ENCODE measurements around the gene FAF1.

FAF1 gene

DNA sequence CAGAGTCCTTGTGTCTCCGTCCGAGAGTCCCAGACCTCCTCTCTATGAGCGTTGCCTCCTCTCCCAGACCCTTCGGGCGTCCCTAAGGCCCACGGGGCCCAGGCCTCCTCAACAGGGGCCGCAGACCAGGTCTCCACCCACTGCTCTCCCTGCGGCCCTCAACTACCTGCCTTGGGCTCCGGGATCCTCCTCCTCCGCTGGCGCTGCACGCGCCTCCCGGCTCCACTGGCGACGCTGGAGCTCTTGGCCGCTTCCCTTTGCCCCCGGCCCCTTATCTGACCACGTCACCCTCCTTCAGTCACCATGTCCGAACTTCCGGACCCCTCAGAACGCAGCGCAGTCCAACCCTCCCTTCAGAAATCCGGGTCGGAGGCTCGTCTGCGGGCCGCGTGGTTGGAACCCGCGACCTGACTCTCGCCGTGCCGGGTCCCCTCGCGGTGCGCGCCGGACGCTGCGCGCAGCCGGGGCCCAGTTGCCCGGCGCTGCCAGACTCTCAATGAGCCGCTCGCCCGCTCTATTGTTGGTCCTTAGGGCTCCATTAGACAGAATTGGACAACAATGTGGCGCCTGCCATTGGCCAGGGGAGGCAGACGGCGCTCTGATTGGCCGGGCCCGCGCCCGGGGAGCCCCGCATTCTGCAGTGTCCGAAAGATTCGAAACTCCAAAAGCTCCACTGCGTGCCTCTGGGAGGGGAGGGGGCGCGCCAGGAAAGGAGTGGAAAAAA, 537.0 kb downstream of the FAF1 start, which contains the start of gene DMRTA2:
Gene DMRTA2, minus strand, starts transcription at position 498 of the 724 bp plus-strand sequence. CDS start 1,907 bp downstream, outside the sequence.
- no peak for DNase-seq

DNA sequence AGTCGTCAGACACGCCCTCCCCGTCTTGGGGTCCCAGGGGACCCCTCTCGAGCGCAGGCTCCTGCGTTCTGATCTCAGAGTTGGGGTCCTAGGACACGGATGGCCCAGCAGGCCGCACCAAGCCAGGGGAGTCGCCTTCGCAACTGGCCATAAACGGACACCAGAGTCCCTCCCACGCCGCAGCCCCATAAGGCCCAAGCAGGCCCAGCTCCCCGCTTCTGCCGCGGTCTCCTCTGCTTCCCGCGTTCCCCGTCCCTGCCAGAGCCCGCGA, 537.5 kb downstream of the FAF1 start:
- DNase-seq: no peak

DNA sequence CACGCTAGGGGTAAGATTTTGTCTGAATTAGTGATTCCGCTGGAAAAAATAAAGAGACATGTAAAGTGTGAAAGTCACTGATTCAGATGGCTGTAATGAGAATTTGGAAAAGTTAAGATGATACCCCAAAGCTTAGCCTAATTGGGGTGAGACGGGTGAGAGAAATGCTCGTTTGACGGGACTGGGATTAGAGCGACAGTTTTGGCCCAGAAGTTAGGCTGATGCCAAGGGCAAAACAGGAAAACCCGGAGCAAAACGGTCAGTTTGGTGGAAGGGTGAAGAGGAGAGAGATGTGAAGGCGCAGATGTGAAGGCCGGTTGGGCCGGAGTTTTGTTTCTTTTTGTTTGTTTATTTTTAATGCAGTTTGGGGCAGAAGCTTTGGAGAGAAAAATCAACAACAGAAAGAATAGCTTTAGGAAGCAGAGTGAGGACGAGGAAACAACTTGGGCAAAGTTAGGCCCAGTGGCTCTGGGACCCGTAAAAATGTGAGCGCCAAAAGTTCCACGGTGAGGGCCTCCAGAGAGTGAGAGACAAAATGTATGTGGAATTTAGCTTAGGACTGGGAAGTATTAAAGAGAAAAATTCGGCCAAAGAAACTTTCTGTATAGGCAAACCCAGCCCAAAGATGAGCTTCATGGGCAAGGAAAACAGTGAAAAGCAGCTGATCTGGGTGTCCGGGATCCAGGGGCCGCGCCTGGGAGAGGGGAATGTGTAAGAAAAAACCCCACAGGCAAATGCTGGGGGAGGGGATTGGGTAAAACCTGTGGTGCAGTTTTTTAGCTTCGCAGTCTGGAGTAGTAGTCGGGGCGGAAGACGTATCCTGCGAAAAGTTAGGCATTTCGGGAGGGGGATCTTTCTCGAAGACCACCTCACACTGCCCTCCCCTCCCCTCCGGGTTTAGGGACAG, 538.0 kb downstream of the FAF1 start:
- DNase-seq: no peak

DNA sequence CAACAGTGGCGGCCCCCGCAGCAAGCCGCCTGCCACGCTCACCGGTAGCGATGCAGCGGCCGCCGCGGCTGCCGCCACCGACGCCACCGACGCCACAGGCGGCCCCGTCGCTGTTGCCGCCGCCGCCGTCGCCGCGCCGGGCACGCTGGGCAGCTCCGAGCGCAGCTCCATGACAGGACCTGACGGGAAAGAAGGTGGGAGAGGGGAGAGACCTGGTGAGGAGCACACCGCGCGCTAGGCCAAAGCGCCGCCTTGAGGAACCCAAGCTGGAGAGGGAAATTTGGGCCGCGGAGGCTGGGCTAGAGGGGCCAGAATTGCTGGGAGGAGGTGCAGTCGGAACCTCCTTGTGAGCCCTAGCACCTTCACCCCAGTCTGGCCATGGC, 538.7 kb downstream of the FAF1 start:
- no peak for DNase-seq

DNA sequence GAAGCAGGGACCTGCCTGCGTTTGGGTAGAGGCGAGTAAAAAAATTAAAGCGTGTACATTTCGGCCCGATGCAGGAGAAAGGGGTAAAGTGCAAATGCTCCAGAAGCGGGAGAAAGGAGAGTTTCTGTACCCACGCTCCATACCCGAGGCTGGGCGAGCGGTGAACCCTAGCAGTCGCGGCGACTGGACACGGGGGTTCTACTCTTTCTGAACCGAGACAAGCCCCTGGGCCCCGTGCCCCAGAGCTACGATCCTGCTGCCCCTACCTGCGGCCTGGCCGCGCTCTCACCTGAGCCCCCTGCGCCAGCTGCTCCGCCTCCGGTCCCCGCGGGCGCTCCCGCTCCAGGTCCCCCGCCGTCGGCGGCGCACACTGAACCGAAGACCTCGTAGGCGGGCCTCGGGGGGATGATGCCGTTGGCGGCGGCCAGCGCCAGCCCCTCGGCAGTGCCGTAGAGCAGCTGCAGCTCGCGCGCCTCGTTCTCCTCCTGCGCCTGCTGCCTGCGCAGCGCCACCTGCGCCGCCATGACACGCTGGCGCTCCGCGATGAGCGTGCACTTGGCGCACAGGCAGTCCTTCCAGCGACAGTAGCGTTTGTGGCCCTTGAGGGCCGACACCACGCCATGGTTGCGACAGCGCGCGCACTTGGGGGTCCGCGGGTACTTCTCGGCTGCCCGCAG, 539.2 kb downstream of the FAF1 start:
- DNase-seq: no peak

DNA sequence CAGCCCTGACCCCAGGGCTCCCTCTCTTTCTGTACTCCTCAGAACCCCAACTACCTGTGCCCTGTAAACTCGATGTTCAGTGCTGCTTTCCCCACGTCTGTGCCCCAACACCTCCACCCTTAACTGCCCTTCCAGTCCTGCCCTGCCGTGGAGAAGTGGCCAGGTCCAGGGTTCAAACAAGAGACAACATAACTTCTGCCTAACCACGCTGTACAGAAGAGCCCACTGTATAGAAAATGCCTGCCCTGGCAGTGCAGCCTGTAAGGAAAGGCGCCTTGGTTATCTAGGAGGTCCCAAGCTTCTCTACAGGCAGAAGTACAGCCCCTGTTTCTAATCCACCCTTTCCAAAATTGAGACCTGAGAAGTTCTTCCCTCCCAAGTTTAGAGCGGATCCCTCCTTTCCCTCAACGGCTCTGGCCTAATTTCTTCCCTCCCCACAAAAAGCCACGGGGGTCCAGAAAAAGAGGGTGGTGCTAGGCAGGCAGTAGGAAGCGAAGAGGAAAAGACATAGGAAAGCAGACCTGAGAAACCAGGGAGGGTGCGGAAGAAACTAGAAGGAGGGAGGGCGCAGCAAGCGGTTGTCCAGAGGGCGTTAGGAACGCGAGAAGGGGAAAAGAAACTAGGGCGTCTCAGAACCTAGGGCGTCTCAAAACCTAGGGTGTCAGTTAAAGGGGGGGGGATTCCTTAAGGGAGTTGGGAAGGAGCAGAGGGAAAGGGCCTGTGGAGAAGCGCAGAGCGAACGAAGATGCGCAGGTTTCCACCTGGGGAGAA, 540.0 kb downstream of the FAF1 start:
- no peak for DNase-seq

DNA sequence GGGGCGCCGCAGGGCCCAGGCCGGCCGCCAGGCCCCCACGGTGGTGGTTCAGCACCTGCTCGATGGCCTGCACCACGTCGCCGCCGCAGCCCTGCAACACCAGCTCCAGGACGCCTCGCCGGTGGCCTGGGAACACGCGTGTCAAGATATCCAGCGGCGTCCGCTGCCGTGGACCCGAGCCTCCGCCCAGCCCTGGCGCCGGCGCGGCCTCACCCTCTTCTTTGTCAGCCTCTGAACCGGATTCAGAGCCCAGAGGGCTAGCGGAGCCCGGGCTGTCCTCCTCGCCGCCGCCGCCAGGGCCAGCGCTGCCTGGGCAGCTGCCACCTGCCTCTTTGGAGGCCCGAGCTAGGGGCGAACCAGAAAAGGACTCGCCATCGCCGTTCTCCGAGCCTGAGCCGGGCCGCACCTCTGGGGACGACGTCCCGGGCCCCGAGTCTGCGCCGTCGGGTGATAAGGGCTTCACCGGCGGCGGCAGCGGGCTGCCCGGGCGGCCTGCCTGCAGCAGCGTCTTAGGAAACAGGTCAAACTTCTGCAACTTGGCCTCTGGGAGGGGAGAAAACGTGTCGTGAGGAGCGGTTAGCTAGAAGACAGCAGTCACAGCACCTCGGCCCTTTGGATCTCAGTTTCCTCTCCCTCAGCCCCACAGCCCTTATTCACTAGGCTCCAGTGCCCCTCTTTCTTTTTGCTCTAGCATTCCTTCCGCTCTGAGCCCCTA, 540.7 kb downstream of the FAF1 start:
- no peak for DNase-seq

DNA sequence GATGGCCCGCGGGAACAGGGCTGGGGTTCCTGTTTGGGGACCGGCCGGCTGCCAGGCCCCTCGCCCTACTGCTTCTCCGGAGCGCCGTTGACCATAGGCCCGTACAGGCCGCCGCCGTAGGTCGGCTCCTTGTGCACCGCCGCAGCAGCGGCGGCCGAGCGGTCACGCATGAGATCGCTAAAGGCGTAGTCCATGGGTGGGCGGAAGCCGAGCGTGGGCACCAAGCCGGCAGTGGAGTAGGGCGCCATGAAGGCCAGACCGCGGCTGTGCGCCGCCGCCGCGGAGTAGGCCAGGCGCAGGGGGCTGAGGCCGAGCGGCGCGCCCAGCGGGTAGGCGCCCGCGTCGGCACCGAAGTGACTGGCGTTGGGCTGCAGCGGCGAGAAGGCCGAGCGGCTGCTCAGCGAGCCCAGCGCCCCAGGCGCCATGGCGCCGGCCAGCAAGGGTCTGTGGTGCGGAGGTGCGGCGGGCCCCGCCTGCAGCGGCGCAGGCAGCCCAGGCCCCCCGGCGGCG, 541.4 kb downstream of the FAF1 start:
- DNase-seq: no peak

DNA sequence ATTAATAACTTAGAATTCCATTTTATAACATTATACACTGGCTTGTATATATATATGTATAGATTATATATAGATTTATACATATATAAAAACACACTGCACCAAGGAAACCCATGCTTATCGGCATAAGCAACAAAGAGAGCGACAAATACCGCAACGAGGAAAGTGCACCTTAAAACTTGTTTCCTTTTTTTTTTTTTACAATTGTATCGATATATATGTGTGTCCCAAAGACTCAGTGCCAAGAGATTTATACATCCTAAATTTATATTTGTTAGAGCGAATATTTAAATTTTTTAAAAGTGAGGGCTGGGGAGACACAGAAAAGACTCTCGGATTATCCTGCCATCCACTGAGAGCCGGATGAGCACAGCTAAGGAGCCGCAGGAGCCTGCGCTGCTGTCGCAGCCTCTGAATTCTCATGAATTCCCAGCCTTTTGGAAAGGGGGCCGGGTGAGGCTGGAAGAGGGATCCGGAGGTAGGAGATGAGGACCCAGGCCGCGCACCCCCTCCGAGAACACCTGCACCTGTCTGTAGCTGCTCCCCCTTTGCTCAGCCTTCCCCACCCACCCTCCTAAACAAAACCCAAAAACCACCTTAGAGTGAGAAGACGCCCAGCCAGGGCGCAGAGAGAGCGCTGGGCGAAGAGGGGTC, 542.0 kb downstream of the FAF1 start:
- no peak for DNase-seq

DNA sequence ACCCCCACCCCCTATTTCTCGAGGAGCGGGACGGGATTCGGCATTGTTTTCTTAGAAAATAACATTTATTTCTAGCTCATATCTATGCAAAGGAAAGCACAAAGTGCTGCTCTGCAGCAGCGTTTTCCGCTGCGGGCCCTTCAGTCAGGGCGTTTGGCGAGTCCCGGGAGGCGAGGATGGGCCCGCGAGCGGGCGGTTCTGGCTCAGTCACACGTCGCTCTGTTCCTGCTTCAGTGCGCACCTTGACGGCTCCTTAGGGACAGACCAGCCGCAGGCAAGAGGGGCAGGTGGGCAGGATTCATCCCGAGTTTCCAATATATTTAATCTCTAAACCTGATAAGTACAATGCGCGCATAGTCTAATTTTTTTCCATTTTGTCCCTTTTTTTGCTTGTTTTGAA, 542.6 kb downstream of the FAF1 start:
- no peak for DNase-seq

DNA sequence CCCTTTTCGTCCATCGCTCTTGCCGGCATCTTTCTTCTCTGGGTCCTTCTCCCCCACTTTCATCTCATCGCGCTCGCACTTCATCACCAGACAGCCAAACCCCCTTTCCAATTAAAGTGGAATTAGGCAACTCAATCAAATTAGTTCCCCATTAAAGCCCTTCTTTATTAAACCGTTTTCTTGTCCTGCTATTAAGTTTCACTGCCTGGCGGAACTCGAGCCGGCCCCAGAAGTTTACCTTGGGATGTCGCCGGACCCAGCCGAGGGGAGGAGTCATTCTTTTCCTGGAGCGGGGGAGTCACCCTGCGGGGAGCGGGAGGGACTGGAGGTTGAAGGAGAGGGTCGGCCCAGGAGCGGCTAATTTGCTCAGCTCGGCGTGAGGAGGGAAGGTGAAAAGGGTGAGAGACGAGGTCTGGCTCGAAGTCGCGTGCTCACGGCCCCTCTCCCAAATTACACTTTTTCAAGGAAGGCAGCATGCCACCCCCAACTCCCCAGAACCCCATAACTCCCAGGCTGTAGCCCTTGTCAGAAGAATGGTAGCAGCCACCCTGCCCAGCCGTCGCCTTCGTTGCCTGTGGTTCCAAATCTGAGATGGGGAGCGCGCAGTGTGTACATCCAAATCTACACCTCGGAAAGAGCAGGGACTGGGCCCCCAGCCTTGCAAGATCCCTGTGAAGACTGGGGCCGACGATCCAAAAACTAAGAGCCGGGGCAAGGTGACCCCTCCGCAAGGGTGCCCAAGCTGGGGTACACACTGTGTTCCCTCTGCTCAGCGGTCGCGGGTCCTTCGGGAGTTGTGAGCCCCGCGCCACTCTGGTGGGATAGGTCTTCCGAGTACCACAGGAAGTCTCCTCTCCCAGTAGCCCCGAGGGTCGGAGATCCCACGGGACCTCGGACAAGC, 543.3 kb downstream of the FAF1 start:
- DNase-seq: no peak

DNA sequence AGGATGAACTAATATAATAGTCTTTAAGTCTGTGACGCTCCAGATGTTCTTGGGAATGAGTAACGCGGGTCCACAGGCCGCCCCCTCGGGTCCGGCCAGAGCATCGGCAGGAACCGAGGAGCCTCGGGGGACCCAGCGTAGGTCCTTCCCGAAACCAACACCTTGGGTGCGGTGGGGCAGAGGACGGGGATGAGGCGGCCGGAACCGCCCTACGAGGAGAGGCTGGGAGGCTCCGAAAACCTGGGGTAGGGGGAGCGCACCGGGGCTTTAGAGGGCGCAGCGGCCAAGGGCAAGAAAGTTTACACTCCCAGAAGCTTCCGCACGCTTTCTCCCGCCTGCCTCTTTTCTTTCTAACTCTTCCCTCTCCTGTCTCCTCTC, 543.9 kb downstream of the FAF1 start:
- DNase-seq: no peak

DNA sequence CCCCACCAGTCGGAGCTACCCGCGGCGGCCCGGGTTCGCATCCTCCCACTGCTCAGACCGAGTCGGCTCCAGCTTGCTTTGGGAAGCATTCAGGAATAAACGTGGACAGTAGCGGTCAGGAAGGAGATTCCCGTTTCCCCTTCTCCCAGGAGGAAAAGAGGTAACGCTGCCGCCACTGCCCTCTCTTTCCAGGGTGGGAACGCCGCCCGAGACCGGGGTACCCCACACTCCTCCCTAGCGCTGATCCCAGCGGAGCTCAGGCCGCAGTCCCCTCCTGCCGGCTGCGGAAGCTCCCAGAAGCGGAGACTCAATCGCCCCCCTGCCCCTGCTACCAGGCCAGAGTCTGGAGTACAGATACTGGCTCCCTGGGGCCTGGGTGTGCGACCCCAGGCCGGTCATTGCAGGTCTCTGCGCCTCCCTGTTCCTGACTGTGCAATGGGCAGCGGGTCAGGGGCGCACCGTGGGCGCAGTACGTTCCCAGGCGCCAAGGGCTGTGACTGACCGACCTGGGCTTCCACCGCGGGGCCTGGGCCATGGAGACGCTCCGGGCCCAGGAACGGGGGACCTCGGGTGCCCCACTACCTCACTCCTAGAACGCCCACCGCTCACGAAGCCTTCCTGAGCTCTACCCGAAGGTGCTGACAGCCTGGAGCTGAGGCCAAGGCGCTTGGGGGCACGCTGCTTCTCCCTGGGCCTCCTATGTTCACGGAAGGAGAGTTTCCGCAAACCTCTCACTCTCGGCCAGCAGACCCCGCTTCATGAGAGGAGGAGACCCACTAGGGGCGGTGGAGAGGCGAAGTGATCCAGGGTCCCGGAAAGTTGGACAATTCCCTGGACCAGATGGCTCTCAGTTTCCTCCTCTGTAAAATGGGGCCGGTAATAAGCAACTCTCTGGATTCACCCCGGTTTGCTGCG, 544.6 kb downstream of the FAF1 start:
- no peak for DNase-seq

DNA sequence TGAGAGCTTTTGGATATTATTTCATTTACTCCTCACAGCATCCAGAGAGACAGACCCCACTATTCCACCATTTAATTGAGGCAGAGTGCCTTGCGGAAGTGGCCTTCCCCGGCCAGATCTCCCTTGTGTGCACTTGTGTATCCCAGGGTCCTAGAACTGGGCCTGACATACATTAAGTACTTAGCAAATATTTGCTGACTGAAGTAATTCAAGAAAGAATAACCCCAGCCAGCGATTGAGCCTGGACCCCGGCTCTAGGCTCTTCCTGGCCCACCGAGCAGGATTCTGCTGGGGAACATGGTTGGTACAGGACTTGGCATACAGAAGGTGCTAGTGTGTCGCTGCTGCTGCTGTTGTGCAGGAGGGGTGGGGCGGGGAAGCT, 545.2 kb downstream of the FAF1 start:
- DNase-seq: no peak

DNA sequence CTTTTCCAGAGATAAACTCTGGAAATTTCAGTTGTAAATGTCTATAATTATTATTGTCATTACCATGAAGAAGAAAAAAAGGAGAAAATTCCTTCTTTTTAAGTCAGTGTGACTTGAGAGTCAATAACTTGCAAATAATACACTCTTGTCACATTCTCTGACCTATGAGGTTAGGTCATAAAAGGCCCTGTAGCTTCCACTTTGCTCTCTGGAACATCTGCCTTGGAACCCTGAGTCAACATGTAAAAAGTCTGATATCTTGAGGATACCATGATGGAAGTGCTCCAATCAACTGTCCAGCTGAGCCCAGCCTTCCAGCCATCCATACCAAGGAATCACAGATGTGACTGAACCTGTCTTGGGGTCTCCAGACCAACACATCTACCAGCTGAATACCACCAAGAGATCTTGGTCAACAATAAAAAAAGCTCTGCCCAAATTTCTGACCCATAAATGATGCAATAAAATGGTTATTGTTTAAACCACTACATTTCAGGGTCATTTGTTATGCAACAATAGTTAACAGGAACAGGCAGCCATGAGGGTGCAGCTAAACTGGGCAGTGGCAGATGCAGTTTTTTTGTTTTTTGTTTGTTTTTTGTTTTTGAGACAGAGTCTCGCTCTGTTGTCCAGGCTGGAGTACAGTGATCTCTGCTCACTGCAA, 547.1 kb downstream of the FAF1 start:
- no peak for DNase-seq

DNA sequence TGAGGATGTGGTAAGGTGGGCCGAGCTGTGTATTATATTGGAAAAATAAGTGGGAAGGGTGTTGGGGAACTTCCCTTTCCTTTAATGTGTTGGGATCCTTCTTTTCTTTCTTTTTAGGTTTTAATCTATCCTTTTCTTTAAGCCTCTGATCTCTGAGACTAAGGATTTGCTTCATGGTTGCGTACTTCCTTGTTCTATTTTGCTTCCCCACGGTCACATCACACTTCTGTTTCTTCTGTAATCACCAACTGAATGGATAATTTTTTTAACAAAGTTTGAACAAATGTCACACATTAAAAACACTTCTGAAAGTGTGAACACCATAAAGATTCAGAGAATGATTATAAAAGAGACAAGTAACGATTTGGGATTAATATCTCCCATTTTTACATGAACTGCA, 554.3 kb downstream of the FAF1 start:
- DNase-seq: no peak

DNA sequence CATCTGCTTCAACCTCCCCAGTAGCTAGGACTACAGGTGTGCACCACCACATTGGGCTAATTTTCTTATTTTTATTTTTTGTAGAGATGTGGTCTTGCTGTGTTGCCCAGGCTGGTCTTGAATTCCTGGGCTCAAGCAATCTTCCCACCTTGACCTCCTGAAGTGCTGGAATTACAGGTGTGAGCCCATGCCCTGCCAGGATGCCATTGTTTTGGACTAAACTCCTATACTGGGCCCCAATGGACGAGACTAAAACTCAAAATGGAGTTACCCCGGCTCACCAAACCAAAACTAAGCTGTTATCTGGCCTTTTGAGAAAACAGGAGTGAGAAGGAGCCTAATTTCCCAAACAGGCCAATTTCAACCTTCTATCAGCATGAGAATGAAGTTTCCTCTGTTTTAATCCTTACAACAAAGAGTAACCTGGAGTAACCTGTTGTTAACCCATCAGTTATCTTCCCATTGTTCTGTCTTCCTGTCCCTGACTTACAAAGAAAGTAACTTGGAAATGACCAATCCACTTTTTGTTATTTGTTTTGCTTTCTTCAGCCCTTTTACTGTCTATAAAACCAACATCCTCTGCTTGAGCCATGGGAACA, 566.4 kb downstream of the FAF1 start:
- DNase-seq: no peak
